Right lung (tissue), 5 donors: ENCODE data around the gene IFNGR2. TPM values are rescaled to one million over a fixed set of nuclear protein-coding genes. Genes with fewer than 3 reads are reported as not detected.
"Not testable (repeated sequence)": the region's sequence is repeated elsewhere in the genome, so short reads cannot be mapped to it uniquely, and the experiment has no call there.

Source experiments
- DNase-seq, 2 donors: peaks; one replicate each; pipeline ENCODE4 v3.0.0-alpha.2; 2013
- polyA plus RNA-seq, 5 donors: library from polyadenylated mRNA; unstranded; fragments of 120-200 nt; gene quantifications; one replicate each; pipeline versions ENCODE4 v1.2.1 to v1.2.3, GENCODE V29; 2013; ENCODE audit warnings: inconsistent platforms in 1 of 5, low replicate concordance in 1 of 5; ENCODE audit not compliant: insufficient read length in 5 of 5, insufficient read depth in 1 of 5

Gene IFNGR2
- polyA plus RNA-seq, 5 donors, result 69.5 to 83.6 (median 75.5) TPM

DNA sequence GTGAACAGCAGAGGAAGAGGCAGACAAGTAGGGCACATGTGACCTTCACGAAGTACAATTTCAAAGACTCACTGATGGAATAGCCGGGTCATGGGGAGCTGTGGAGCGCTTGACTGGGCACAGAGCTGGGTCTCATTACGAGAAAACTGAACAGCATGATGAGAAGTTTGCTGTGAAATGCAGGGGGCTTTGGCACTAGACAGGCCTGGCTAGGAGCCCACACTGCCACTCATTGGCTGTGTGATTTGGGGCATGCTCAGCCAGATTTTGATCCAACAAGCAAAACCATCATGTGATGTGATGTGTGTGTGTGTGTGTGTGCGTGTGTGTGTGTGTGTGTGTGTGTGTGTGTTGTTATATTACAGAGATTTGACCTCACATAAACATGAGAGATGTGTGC is 4.9 kb upstream of the IFNGR2 start:
- DNase-seq, result no peak

DNA sequence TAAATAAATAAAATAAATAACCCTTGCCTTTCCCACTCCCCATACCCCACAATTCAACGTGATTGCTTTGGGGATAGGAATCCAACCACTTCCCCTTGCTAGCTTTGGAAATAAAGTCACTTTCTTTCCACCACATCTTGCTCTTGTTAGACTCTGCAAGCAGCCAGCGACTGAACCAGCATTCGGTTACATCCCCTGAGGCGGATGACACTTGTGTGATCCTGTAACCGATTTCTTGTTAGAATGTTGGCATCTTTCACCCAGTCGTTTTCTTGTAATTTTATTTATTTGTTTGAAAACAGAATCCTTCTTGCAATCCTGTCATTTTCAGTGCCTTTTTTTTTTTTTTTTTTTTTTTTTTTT is 1.6 kb upstream of the IFNGR2 start:
- no peak for DNase-seq

DNA sequence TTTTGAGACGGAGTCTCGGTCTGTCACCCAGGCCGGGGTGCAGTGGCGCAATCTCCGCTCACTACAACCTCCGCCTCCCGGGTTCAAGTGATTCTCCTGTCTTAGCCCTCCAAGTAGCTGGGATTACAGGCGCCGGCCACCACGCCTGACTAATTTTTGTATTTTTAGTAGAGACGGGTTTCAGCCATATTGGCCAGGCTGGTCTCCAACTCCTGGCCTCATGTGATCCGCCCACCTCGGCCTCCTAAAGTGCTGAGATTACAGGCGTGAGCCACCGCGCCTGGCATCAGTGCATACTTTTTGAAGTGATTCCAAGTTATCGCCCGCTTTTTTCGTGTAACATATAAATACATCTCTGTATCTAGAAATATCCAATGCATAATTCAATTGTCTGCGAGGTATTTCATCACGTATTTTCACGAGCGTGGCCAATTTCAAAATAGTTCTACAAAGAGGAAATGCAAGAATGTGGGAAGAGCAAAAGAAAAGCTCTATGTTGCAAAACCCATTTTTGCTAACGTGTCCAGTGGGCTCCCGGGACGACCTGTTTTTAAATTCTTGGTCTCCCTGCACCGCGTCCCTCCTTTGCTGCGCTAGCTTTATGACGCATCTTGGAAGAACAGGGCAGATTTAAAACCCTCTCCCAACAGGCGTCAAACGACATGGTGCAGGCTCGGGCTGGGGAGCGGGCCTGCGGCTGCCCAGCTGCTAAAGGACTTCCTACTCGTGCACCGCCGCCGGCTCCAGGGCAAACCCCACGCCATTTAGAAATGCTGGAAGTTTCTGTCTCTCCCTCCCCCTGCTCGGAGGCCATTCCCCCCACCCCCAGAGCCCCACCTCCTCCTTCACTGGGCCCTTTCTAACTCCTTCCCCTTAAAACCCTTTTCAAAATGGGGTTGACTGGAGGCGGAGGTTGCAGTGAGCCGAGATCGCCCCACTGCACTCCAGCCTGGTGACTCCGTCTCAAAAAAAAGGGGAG is 923 bp upstream of the IFNGR2 start:
- DNase-seq, result peak; percentile 62 to 67

DNA sequence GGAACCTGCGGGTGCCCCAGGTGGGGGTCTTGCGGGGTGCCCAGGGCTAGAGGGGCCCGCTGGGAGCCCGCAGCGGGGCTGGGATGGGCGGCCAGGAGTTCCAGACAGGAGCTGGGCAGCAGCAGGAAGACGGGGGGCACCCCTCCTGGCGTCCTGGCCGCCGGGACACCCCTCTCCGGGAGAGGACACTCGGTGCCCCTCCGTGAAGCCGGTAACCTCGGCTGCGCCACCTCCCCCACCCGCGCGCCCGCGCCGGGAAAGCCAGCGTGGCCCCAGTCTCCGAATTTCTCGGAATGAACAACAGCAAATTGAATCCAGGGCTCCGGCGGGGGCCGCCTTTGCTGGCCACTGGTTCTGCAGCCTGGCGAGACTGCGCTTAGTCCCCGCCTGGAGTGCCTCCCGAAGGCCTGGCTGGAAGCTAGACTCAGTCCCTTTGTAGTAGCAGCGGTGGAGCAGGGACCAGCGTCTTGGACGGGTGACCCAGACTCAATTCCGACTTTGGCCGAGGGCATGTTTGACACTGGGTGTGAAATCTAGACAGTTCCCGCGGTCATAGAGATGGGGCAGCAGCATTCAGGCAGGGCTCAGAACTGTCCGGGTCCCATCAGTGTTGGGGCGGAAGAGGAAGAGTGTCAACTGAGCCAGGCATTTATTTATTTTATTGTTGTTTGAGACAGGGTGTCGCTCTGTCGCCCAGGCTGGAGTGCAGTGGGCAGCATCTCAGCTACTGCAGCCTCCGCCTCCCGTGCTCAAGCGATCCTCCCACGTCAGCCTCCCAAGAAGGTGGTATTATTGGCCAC is 773 bp downstream of the IFNGR2 start:
- DNase-seq, result no peak

DNA sequence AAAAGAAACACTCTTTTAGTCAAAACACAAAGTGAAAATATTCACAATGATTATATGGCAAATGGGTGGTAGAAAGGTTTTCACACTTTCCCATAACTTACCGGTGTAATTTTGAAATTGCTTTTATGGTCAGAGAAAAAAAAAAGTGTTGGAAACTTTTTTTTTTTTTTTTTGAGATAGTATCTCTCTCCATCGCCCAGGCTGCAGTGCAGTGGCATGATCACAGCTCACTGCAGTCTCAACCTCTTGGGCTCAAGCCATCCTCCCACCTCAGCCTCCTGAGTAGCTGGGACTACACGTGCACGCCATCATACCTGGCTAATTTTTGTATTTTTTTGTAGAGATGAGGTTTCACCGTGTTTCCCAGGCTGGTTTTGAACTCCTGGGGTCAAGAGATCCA is 3.3 kb downstream of the IFNGR2 start:
- no peak for DNase-seq

DNA sequence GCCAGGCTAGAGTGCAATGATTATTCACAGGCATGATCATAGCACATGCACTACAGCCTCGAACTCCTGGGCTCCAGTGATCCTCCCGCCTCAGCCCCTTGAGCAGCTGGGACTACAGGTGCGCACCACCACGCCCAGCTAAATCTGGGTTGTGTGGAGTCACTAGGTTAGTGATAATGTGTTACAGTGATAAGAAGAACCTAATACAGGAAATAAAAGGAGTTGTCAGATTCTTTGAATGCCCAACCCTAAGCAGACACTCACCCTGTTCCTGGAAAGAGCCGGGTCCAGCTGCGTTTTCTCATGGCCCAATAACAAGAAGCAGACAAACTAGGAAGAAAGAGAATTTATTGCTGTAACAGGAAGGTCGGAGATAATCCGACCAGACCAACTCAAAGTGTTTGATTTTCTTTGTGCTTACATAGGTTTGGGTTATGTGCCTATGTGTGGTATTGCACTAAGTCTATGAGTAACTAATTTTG is 8.8 kb downstream of the IFNGR2 start:
- no peak for DNase-seq

DNA sequence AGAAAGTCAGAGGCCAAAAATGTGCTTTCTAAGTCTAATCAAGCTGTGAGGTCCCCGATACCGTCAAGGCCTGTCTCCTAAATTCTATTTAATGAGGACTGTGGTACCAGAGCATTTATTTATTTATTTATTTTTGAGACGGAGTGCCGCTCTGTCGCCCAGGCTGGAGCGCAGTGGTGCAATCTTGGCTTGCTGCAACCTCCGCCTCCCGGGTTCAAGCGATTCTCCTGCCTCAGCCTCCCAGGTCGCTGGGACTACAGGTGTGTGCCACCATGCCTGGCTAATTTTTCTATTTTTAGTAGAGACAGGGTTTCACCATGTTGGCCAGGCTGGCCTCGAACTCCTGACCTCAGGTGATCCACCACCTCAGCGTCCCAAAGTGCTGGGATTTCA is 9.2 kb downstream of the IFNGR2 start:
- not testable (repeated sequence) for DNase-seq

DNA sequence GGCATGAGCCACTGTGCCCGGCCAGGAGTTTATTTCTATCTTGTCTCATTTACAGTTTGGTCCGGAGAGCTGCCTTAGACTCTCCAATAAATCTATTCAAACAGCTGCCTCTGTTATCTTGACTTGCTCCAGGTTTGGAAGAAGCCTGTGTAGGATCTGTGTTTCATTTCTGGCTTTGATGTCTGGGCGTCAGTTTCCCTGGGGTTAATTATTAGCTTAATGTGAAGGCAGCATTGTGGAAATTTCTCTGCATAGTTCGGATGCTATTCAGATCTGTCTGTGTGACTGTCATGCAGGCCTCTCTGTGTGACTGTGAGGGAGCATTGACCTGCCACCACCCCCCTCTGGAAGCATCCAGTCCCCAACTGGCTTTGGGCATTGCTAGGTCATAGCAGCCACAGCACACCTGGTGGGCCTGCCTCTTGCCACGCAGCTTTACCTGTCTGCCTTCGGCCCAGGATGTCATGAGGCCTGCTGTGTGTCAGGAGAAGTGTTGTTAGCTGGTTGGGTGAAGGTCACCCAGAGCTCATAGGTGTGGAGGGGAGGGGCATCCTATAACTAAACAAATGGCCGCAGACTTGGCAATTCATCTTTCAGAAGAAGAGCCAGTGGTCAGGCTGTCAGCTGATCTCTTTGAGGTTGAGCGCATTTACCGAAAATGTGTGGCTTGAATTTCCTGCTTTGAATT is 9.8 kb downstream of the IFNGR2 start:
- no peak for DNase-seq

DNA sequence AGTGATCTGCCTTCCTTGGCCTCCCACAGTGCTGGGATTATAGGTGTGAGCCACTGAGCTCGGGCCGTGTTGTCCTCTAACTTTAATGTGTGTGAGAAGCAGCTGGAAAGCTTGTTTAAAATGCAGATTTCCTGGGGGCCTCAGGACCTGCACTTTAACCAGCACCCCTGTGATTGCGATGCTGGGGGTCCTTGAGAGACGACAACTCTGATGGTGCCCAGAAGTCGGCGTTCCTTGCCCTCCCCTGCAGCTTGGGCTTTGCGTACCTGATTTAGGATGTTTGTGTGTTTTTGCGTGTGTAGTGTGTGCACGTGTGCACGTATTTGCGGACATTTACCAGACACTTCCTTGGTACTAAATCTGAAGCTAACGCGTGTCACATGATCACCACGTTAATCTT is 10.9 kb downstream of the IFNGR2 start:
- DNase-seq, result no peak

DNA sequence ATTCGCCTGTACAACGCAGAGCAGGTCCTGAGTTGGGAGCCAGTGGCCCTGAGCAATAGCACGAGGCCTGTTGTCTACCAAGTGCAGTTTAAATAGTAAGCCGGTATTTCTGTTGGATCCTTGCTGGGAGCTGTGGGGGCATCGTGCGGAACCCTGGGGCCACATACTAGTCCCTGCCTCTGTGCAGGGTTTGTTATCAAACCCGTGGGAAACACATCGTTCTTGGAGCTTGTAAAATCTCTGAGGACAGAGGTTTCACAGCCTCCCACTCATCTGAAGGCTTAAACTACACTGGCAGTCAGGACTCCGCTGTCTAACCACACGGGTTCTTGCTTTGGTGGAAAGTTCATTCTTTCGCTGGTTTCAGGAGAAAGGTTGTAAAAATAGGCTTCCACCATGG is 11.7 kb downstream of the IFNGR2 start:
- DNase-seq, result no peak

DNA sequence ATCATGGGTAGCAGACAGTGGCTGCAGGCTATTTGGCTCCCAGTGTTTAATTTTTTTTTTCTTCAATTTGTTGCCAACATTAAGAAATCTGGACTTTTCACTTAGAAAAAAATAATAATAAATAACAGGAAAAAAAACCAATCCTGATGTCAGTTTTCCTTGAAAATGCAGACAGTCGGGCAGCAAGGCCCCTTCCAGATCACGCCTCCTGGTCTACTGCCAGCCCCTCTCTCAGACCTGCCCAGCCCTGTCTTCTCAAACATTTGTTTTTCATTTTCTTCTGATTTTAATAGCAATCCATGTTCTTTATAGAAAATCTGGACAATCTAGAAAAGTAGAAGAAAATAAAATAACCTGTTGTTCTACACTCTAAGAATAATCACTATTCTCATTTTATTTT is 15.5 kb downstream of the IFNGR2 start:
- no peak for DNase-seq

DNA sequence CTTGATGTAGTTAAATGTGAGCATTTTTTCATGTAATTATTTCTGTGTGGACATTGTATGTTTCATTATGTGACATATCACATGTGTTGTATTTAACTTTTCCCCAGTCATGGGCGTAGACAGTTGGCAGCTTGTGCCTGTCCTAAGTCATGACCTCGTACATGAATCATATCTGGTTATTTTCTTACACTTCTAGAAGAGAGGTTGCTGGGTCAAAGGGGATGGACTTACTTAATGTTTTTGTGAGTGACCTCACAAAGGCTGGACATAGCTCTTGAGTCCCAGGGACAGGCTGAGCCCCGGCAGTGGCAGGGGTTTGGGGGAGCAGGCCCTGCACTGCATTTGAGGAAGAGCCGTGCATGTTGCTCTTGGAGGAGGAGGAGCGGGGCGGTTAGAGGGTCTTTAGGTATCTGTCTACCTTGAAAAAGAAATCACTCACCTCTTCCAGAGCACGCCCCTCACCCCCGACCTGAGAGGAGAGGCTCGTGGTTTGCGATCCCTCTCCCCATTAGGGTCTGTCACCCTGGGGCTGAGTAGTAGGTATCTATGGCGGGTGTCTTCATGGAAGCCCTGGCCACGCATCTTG is 16.4 kb downstream of the IFNGR2 start:
- no peak for DNase-seq

DNA sequence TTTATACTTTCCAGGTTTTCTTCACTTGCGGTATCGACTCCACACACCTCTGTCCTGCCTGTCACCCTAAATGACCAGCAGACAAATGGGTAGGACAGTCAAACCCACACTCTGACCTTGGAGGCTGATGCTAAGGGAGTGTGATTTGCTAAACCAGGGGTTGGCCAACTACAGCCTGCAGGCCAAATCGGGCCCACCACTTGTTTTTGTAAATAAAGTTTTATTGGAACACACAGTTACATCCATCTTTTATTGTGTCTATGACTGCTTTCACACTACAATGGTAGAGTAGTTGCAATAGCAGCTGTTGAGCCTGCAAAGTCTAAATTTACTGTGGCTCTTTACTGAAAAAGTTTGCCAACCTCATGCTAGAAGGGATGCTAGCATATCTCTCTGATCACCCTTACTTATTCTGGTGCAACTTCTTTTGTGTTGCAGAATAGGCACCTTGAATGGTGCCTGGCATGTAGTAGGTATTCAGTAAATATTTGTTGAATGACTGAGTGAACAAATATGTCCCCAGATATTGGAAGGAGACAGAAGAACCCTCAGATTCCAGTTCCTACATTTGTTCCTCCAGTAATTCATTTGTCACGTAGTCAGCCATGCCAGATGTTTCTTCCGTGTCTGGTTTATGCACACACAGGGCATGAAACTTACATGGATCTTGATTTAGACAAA is 18.6 kb downstream of the IFNGR2 start:
- DNase-seq, result no peak

DNA sequence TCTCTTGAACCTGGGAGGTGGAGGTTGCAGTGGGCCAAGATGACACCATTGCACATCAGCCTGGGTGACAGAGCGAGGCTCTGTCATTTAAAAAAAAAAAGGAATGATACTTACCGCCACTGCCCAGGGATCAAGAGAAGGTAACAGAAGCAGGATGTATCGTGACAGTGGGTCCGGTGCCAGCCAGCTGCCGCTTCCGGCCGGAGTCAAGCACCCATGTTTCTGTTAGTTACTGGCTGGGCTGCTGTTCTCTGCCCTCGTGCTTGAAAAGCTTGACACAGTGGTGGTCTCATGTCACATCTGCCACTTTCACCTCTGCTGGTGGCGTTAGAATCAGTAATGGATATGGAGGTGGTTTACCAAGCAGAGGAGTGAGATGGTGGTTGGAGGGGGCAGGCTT is 21.0 kb downstream of the IFNGR2 start:
- no peak for DNase-seq

DNA sequence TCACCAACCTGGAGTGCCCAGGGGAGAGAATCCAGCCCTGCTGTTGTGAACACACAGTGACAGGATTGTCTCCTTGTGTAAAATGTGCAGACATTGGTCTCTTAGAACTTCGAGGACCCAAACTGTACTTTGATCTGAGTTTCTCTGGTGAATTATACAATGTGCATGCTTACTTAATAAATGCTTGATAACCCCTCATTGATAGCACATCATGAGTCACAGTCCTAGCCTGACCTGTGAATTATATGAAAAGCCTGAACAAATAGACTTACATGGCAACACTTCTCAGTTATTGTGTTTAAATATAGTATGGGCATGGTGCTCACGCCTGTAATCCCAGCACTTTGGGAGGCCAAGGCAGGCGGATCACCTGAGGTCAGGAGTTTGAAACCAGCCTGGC is 22.6 kb downstream of the IFNGR2 start:
- no peak for DNase-seq

DNA sequence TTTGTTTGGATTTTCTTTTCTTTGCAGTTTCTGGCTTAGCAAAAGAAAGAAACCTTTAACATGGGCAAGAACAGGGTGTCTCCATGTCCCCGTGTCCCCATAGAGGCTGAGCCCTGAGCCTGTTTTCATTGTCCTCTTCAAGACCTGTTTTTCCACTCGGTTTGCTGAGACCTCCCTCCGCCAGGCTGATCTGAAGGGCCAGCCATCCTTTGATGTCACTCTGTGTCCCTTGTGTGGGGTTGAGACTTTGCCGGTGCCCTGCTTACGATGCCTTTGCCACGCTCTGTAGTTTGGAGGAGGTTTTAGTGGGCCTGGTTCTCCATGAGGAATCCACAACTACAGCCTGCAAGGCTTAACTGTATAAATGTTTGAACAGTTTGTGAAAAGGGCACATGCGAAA is 23.8 kb downstream of the IFNGR2 start:
- DNase-seq, result no peak

DNA sequence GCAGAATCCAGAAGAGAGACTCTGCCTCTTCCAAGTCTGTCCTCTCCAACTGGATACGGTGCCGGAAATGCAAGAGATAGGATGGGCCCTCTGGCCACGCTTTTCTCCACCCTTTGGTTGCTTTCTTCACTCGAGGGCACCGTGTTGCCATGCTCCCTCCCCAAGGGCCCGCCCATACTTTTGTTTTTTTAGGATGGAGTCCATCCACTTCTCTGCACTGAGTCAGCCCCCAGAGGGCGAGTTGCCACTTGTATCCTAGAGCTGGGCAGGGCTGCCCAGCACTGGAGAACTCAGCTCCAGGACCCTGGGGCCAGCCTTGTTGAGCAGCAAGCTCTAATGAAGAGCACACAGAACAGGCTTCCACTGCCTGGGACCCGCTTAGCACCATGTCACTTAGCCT is 25.5 kb downstream of the IFNGR2 start:
- no peak for DNase-seq

DNA sequence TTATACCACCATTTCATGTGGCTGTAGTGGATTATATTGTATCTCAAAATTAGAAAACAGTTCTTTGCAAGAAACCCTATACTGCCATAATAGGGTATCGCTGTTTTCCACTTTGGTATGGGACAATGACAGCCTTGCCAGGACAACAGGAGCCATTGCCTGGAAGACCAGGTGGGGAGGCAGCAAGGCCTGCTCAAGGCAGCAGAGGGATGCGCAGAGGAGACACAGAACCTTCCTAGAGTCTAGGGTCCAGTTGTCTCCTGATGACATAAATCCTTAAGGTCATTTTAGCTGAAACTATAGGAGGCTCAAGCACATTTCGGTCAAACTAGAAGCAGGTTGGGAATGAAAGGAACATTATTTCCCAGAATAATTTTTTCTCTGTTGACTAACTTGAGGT is 27.6 kb downstream of the IFNGR2 start:
- no peak for DNase-seq

DNA sequence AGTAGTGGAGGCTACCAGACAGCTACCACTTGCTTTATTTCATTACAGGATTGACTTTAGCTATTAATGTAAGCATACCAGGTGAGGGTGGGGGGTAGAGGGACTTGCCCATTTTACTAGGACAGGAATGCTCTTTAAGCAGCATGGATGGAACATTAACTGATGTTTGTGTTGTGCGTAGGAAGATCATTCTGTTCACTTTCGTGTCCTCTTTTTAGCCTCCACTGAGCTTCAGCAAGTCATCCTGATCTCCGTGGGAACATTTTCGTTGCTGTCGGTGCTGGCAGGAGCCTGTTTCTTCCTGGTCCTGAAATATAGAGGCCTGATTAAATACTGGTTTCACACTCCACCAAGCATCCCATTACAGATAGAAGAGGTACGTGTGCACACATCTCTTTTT is 29.3 kb downstream of the IFNGR2 start:
- no peak for DNase-seq

DNA sequence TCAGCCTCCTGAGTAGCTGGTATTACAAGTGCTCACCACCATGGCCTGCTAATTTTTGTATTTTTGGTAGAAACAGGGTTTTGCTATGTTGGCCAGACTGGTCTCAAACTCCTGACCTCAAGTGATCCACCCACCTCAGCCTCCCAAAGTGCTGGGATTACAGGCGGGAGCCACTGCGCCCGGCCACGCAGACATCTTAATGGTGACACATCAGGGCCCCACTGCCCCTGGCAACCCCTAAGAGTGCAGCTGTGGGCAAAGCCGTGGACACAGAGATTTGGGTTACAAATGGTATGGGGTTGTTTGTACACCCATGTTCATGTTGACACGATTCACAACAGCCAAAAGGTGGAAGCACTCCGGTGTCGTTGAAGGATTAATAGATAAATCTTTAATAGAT is 29.8 kb downstream of the IFNGR2 start:
- DNase-seq, result no peak

DNA sequence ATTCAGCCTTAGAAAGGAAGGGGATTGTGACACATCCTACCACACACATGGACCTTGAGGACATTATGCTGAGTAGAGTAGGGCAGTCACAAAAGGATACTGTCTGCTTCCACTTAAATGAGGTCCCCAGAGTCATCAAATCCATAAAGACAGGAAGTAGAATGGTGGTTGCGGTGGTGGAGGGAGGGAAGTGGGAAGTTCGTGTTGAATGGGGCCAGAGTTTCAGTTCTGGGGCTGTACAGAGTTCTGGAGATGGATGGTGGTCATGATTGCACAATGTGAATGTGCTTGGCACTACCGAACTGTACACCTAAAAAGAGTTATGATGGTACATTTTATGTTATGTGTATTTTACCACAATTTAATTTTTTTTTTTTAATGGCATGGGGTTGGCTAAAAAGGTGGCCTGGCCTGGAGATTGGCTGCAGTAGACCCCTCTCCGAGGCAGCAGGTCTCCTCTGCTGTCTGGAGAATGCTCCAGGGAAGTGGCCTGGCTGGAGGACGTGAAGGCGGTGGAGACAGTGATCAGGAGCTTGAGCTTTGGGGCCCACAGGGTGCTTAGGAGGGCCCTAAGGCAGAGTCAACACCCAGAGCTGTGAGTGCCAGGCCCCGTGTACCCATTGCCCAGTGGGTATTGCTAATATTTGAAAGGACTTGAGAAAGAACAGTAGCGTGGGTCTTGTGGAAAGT is 30.4 kb downstream of the IFNGR2 start:
- no peak for DNase-seq
